Fibroblast of lung (primary cell): ENCODE data around the gene NFATC2.

Experiments used
- CTCF ChIP-seq, 2 donors: IDR thresholded peaks in 1 of 2; conservative IDR thresholded peaks in 1 of 2; 1 replicate in 1 of 2; 2 replicates in 1 of 2; pipeline ENCODE4 v1.5.1; 2011 to 2012; ENCODE audit warnings: low read length in 2 of 2, control low read depth in 1 of 2, inconsistent platforms in 1 of 2, low read depth in 1 of 2, mild to moderate bottlenecking in 1 of 2
- EZH2 ChIP-seq: IDR thresholded peaks from 2 replicates; pipeline ENCODE4 v1.5.1; 2012; ENCODE audit warnings: low read length, control low read depth, mild to moderate bottlenecking; ENCODE audit errors: missing control alignments

GRCh38 chr20:51540580-51540979, 1.9 kb downstream of the NFATC2 start:
- TF ChIP-seq EZH2 (no peak), CTCF (conservative IDR thresholded peaks at IDR 0.05 in 1 of 2, IDR thresholded peaks at IDR 0.05 in 1 of 2; ENCODE audit: low read depth in 1 of 2, low read length in 2 of 2) (no peak)
